GM12878 (cell line): ENCODE data around the gene CAMK2A. TPM values are rescaled to one million over a fixed set of nuclear protein-coding genes. Genes with fewer than 3 reads are reported as not detected.

Source experiments
- CBX5 ChIP-seq: sonication (generic); IDR thresholded peaks from 2 replicates; pipeline ENCODE4 v1.6.1; 2016; ENCODE audit warnings: low read depth, moderate library complexity, mild to moderate bottlenecking, inconsistent platforms
- ETV6 ChIP-seq, 2 experiments: fragments of 450-650 bp in 1 of 2; IDR thresholded peaks in 1 of 2; conservative IDR thresholded peaks in 1 of 2; 2 replicates each; pipeline ENCODE4 v1.6.1; 2014; ENCODE audit warnings: antibody characterized with exemption in 1 of 2, borderline replicate concordance in 1 of 2, low read depth in 1 of 2, mild to moderate bottlenecking in 1 of 2, moderate library complexity in 1 of 2
- NR2C1 ChIP-seq: fragments of 450-650 bp; IDR thresholded peaks from 2 replicates; pipeline ENCODE4 v1.6.1; 2017; ENCODE audit warnings: antibody characterized with exemption, mild to moderate bottlenecking, moderate library complexity
- RAD21 ChIP-seq: IDR thresholded peaks from 2 replicates; pipeline ENCODE4 v1.6.1; 2011; ENCODE audit warnings: mild to moderate bottlenecking, low read depth, low read length, moderate library complexity; ENCODE audit not compliant: insufficient read depth
- STAT3 ChIP-seq: IDR thresholded peaks from 2 replicates; pipeline ENCODE4 v1.6.1; 2011; ENCODE audit warnings: low read depth, low read length, improper control_type of control experiment
- SUPT20H ChIP-seq: IDR thresholded peaks from 2 replicates; pipeline ENCODE4 v1.6.1; 2011; ENCODE audit warnings: low read depth, mild to moderate bottlenecking, low read length, moderate library complexity, borderline replicate concordance; ENCODE audit not compliant: control insufficient read depth
- TBL1XR1 ChIP-seq: IDR thresholded peaks from 2 replicates; pipeline ENCODE4 v1.6.1; 2012; ENCODE audit warnings: low read depth, low read length, improper control_type of control experiment
- TCF3 ChIP-seq: IDR thresholded peaks from 2 replicates; pipeline ENCODE4 v1.6.1; 2012; ENCODE audit warnings: low read depth, mild to moderate bottlenecking, low read length, borderline replicate concordance; ENCODE audit not compliant: insufficient read depth
- YBX1 ChIP-seq: fragments of 450-650 bp; IDR thresholded peaks from 2 replicates; pipeline ENCODE4 v1.6.1; 2016; ENCODE audit warnings: antibody characterized with exemption
- ZNF274 ChIP-seq: IDR thresholded peaks from one replicate; pipeline ENCODE4 v1.8.0; 2011; ENCODE audit not compliant: insufficient read length, insufficient read depth
- polyA plus RNA-seq, 11 experiments: library from polyadenylated mRNA; depleted of rRNA in 4 of 11; unstranded in 6 of 11; stranded (reverse) in 5 of 11; fragments of >200 nt; fragmentation: Nextera tagmentation in 4 of 11; fragmentation: Illumina TruSeq in 1 of 11; extraction: Ambion mirVana in 4 of 11; extraction: Trizol in 1 of 11; gene quantifications; 1 replicate in 1 of 11; 2 replicates in 10 of 11; pipeline versions ENCODE4 v1.2.1 to v1.2.3, GENCODE V29; 2011 to 2016; ENCODE audit warnings: inconsistent platforms in 2 of 11, missing spikeins in 2 of 11, low read depth in 1 of 11
- total RNA-seq, 4 experiments: library from RNA; depleted of rRNA in 3 of 4; stranded (reverse); fragments of >200 nt in 3 of 4; fragmentation: Illumina TruSeq in 1 of 4; extraction: Trizol in 1 of 4; gene quantifications; 2 replicates each; pipeline versions ENCODE4 v1.2.1 to v1.2.3, GENCODE V29; 2013 to 2021
- TF ChIP-seq, protein P1 (sequence below): fragments of 450-650 bp; IDR thresholded peaks from 2 replicates; pipeline ENCODE4 v1.6.1; 2014; ENCODE audit warnings: mild to moderate bottlenecking
- TF ChIP-seq, protein P2 (sequence below): fragments of 450-650 bp; IDR thresholded peaks from 2 replicates; pipeline ENCODE4 v1.6.1; 2017; ENCODE audit warnings: mild to moderate bottlenecking, low read depth, inconsistent platforms; ENCODE audit not compliant: poor library complexity, severe bottlenecking
- TF ChIP-seq, protein P3 (sequence below): fragments of 450-650 bp; formaldehyde crosslinking; IDR thresholded peaks from 2 replicates; pipeline ENCODE4 v1.4.0; 2020; ENCODE audit warnings: mild to moderate bottlenecking, moderate library complexity

Gene CAMK2A
- total and polyA plus RNA-seq, 10 of the 15 experiments (the other 5 are each of a cell fraction or from before 2014, with no cell fraction given), result 0.11 TPM; not detected in 9

DNA sequence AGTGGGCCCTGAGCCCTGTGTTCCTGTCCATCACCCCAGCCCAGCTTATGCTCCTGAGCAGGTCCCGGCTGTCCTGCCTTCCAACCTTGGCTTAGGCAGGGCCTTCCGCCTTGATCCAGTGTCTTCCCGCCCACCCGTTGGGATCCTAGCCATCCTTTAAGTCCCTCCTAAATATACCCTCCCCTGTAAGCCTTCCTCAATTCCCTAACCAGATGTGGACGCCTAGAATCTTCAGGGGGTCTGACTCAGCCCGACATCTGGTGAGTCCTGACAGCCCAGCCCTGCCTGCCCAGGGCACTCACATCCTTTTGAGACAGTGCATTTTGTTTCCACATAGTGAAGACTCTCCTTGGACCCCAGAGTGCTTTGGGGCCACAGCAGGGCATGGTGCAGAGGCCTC lies 76.0 kb downstream of the CAMK2A start (continued):
- TF ChIP-seq, protein P1, sequence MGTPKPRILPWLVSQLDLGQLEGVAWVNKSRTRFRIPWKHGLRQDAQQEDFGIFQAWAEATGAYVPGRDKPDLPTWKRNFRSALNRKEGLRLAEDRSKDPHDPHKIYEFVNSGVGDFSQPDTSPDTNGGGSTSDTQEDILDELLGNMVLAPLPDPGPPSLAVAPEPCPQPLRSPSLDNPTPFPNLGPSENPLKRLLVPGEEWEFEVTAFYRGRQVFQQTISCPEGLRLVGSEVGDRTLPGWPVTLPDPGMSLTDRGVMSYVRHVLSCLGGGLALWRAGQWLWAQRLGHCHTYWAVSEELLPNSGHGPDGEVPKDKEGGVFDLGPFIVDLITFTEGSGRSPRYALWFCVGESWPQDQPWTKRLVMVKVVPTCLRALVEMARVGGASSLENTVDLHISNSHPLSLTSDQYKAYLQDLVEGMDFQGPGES, result no peak
- TF ChIP-seq YBX1, result no peak
- TF ChIP-seq ETV6 (conservative IDR thresholded peaks at IDR 0.05 in 1 of 2, IDR thresholded peaks at IDR 0.05 in 1 of 2; ENCODE audit: borderline replicate concordance in 1 of 2, low read depth in 1 of 2), result no peak
- TF ChIP-seq TBL1XR1, result no peak
- TF ChIP-seq CBX5, result no peak
- TF ChIP-seq, protein P2, sequence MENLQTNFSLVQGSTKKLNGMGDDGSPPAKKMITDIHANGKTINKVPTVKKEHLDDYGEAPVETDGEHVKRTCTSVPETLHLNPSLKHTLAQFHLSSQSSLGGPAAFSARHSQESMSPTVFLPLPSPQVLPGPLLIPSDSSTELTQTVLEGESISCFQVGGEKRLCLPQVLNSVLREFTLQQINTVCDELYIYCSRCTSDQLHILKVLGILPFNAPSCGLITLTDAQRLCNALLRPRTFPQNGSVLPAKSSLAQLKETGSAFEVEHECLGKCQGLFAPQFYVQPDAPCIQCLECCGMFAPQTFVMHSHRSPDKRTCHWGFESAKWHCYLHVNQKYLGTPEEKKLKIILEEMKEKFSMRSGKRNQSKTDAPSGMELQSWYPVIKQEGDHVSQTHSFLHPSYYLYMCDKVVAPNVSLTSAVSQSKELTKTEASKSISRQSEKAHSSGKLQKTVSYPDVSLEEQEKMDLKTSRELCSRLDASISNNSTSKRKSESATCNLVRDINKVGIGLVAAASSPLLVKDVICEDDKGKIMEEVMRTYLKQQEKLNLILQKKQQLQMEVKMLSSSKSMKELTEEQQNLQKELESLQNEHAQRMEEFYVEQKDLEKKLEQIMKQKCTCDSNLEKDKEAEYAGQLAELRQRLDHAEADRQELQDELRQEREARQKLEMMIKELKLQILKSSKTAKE, result no peak
- no peak for TF ChIP-seq NR2C1
- TF ChIP-seq, protein P3, sequence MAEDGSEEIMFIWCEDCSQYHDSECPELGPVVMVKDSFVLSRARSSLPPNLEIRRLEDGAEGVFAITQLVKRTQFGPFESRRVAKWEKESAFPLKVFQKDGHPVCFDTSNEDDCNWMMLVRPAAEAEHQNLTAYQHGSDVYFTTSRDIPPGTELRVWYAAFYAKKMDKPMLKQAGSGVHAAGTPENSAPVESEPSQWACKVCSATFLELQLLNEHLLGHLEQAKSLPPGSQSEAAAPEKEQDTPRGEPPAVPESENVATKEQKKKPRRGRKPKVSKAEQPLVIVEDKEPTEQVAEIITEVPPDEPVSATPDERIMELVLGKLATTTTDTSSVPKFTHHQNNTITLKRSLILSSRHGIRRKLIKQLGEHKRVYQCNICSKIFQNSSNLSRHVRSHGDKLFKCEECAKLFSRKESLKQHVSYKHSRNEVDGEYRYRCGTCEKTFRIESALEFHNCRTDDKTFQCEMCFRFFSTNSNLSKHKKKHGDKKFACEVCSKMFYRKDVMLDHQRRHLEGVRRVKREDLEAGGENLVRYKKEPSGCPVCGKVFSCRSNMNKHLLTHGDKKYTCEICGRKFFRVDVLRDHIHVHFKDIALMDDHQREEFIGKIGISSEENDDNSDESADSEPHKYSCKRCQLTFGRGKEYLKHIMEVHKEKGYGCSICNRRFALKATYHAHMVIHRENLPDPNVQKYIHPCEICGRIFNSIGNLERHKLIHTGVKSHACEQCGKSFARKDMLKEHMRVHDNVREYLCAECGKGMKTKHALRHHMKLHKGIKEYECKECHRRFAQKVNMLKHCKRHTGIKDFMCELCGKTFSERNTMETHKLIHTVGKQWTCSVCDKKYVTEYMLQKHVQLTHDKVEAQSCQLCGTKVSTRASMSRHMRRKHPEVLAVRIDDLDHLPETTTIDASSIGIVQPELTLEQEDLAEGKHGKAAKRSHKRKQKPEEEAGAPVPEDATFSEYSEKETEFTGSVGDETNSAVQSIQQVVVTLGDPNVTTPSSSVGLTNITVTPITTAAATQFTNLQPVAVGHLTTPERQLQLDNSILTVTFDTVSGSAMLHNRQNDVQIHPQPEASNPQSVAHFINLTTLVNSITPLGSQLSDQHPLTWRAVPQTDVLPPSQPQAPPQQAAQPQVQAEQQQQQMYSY, result no peak
- no peak for TF ChIP-seq STAT3
- no peak for TF ChIP-seq RAD21
- TF ChIP-seq TCF3, result no peak
- TF ChIP-seq SUPT20H, result no peak
- no peak for TF ChIP-seq ZNF274
